Hematopoietic multipotent progenitor cell treated with erythropoietin and hydrocortisone succinate and interleukin-3 and kit ligand, for 8 days (in vitro differentiated cells): ENCODE results near the gene COBL.

Experiments
- DNase-seq: peaks from one replicate; pipeline ENCODE4 v3.0.0-alpha.2; 2015

The COBL gene

DNA sequence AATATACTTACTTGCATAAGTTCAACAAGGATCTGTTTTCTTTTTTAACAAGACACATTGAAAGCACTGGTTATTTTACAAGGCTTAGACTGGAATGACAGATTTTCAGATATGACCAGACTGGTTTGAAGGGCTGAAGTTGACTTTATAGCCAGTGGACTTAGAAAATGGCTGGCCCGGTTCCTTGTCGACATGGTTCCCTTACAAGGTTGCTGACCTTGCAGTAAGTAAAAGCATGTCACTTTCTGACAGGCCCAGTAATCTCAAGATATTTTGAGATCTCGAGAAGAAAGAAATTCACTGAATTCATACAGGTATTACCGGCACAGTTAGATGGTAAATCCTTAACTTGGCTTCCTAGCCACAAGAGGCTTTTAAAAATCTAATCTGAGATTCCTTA lies 136.5 kb downstream of the COBL start:
- no peak for DNase-seq

- no peak for DNase-seq
These were observed 140.6 kb downstream of the COBL start for GRCh38 chr7:51175992-51176388.

- no peak for DNase-seq
These were observed 141.2 kb downstream of the COBL start for GRCh38 chr7:51175316-51175991.

DNA sequence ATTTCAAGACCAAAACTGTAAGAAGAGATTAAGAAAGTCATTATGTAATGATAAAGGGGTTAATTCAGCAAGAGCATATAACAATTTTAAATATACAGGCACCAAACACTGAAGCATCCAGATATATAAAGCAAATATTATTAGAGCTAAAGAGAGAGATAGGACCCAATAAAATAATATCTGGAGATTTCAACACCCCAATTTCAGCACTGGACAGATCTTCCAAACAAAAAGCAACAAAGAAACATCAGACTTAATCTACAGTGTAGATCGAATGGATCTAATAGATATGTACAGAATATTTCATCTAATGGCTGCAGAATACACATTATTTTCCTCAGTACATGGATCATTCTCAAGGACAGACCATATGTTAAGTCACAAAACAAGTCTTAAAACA lies 151.3 kb downstream of the COBL start:
- no peak for DNase-seq

DNA sequence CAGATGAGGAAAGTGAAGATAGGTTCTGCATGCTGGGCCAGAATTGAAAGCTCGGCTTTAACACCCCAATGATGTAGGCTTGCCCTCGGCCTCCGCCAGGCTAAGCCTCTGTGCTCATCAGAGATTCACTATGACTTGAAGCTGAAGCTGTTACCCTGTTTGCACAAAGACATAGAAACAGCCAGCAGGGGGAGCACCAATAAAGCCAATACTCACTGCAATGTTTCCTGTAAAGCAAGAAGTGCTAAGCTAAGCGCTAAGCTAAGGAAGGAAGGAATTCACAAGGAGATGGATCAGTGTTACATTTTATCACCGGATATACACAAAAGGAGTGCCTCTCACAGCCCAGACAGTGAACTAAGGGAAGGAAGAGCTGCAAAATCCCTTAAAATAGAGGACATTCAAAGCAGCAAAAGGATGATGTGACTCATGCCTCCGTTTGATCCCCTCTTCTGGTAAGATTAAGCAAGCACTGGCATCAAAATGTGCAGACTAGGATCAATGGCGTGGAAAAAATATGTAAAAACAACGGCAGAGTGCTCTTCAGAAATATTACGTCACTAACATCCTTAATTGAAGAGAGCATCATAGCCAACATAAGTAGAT lies 153.8 kb downstream of the COBL start:
- peak; percentile 78 for DNase-seq

DNA sequence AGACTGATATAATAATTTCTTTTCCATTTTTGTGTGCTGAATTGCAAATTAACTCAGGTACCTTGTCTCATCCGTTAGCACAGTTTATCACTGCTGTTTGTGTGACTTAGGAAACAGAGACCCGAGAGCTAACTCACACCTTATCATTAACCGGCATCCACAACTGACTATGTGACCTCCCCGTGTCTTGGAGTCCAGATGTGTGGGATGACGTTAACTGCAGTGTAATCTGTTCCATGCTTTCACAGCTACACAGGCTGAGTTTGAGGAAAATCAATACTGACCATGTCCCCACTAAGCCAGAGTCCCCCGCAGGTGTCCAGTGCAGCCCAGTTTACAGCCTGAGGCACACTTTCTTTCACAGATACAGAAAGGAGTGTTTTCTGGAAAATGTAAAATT lies 154.7 kb downstream of the COBL start:
- no peak for DNase-seq

DNA sequence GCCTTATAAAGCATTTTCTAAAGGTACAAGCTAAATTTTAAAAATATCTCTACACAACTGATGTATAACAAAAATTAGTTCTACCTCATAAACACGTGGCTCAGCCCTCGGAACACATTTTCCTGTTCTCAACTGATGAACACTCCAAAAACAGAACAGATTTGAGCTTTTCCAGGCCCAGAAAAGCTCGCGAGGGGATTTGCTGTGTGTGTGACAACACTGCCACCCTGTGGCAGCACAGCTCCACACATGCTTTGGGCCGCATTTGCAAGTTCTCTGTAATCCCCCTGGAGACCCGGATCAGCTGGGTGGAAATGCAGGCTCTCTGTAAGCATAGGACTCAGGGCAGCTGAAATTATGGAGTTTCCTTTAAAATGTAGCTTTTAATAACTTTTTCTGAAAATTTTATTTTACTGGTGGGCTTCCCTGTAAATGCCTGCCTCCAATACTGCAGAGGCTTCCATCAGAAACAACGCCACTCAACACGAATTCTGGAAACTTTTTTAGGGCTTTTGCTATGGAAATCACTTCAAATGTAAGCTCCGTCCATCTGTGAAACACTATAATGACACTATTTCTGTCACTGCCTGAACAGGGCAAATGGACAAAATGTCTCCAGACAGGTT lies 155.5 kb downstream of the COBL start:
- peak; percentile 56 for DNase-seq

DNA sequence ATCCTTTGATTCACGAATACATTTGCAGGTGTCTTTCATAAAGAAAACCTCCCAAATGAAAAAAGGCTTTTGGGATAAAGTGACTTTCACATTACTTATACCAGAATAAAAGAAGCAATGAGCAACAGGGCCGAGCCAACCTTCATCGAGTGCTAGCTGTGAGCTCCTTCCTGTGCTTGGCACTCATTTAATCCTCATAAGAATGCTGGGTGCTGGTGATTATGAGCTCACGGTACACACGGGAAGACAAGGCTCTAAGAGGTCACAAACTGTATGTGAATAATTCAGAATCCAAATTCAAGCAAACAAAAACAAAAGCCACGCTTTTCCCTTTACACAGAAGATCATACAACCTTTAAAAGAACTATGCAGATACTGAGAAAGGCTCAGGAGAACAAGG lies 156.2 kb downstream of the COBL start:
- no peak for DNase-seq

- no peak for DNase-seq
These were observed 157.7 kb downstream of the COBL start for GRCh38 chr7:51158742-51159445.

DNA sequence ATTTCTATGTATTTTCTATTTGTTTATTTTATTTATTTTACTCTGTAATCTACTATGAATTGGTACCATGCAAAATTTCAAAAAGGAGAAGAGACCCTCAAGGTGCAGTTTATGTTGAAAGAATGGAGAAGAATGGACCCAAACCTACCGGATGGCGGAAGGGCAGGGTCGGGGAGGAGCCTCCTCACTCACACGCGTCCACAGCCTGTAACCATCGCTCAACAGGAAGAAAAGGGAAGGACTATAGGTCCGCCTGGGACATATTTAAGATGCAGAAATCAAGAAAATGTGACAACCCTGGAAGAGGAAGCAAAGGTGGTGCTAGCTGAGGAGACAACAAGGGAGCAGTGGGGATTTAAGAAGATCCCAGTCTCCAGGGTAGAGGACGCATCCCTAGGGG lies 158.4 kb downstream of the COBL start:
- DNase-seq, result no peak

DNA sequence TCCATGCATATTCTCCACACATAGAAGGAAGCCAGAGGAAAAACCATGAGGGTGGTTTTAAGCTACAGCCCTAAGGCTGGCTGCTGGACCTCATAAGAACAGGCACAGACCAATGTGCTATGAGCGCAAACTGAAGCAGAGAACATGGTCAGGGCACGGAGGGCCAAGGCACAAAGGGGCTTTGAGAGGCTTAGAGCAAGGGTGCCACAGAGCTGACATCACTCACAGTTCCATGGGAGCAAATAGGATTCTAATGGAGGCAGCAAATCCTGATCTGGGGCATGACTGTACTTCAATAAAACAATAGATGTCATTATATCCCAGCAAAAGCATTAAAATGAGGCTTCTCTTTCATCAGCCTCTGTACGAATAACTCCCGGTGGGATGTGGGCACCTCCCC lies 162.4 kb downstream of the COBL start:
- DNase-seq, result no peak

GRCh38 chr7:51152706-51153200 lies 163.9 kb downstream of the COBL start:
- DNase-seq, result no peak

GRCh38 chr7:51151455-51151854 lies 165.2 kb downstream of the COBL start:
- no peak for DNase-seq

GRCh38 chr7:51150193-51150592 lies 166.4 kb downstream of the COBL start:
- no peak for DNase-seq

GRCh38 chr7:51148216-51148615 lies 168.4 kb downstream of the COBL start:
- no peak for DNase-seq

DNA sequence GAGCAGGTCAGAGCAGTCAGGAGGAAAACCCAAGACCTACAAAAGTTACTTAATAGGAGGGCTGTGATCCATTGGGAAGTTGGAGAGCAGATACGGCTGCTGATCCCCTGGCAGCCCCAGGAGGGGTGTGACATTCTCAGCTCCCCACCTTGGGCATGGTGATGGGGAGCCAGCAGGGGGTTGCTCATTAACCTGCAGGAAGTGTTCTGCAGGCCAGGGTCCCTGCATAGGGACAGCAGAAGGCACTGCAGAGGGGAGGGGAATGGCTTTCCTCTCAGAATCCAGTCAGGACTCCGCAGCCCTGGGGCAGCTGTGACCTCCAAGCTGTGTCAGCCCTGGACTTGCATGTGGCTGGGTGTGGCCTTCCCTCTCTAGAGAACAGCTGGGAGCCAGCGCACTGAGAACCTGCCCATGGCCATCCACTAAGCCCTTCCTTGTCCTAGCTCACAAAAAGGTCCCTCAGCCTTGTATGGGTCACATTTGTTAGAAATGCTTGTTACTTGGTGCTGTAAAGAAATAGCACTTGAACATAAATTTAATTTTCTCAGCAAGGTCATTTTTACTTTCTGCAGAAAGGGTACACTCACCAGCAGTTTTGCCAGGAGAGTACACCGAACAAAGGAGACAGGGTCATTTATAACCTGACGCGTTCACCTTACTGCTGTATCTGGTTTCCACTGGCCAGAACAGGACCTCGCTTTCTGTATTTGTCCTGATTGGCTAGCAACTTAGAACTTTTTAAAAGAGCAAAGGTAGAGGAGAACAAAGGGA lies 169.6 kb downstream of the COBL start:
- DNase-seq, result no peak

- no peak for DNase-seq
These were observed 172.4 kb downstream of the COBL start for GRCh38 chr7:51144178-51144577.

GRCh38 chr7:51142741-51143385 lies 173.7 kb downstream of the COBL start:
- no peak for DNase-seq

DNA sequence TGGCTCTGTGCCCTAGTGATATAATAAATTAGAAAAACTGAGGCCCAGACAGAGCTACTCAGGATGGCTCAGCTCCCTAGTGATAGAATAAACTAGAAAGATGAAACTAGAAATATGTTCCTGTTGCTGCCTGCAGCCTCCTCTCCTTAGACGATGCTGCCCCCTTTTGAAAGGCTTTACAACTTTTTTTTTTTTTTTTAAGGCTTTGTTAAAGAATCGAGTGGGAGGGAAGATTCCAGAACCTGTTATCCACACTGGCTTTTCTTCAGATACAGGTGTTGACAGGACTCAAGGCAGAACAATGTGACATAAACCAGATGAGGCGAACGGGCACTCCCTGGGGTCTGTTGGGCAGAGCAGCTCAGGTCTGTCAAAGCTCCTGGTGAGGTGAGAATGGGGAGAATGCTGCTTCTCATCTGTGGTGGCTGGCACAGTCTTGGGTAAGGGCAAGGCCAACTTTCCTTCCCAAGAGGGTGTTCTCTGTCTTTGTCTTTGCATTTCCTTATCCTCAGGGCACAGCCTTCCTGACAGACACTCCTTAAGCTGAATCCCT lies 175.1 kb downstream of the COBL start:
- DNase-seq, result peak; percentile 48

DNA sequence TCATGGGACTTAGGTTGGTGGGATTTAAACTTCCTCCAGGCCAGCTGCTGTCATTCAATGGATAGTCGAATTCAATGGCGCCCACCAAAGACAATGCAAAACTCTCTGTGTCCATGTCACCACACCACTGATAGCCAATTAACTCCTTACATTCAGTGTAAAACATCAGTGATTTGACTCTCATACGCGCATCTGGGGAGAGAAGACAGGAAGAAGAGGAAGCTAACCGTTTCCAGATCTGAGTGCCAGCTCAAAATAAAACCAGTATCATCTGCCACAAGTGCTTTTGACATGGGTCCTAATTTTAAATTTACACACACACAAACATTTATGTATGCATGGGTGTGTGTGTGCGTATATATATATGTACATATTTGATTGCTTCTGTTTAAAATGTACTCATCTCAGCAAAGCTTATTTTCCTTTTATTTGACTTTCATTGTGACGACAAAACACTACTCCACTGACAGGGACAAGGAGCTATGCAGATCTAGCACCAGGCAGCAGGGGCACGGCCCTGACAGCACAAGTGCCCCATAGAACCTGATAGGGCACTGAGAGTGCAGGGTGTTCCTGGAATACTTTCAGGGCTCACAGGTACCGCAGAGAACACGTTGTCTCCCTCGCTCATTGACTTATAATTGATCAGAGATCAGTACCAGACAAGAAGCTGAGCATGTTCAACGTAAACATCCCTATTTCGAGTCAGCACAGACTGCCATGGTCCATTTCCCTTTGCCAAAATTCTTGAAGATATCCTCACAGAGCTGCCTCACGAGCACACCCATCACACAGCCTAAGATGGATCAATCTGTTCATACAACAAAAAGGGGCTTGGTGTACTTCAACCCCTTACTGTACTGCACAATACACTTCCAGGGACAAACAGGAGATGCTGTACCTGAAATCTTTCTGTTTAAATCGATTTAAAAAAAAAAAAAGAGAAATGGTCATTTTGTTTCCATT lies 176.1 kb downstream of the COBL start:
- no peak for DNase-seq

- DNase-seq, result peak; percentile 81
These were observed 176.8 kb downstream of the COBL start for GRCh38 chr7:51139796-51140195.
